ENCODE data around the gene NOX5. TPM values are rescaled to one million over a fixed set of nuclear protein-coding genes. Genes with fewer than 3 reads are reported as not detected.

The NOX5 gene
- total RNA-seq, 1 donor from 2014 or later, result not detected

DNA sequence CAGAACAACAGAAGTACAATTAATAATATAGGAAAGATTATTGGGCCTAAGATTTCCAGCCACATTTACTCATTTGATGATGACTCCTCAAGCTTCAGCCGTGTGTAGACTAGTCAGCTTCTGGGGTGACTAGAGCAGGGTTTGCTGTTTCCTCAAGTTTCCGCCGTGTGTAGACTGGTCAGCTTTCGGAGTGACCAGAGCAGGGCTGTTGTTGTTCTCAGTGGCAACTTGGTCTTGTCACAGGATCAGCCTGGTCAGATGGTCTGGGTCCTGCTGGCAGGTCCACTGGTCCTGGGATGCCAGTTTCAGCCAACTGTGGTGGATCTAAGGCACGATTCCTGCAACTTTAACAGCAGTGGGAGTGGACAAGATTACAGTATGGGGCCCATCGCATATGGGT lies 21.8 kb upstream of the NOX5 start:
- Mint-ChIP-seq H3K36me3 (ENCODE audit: insufficient read depth) (no peaks in the 10 kb centered on the region), H3K9me3 (ENCODE audit: low read depth) (no peaks in the 10 kb centered on the region), H3K4me1 (ENCODE audit: low read depth) (peaks cover 12% of the 10 kb centered on the region), H3K27ac (no peak overlapping the region), H3K27me3 (peaks cover 6% of the 10 kb centered on the region), H3K4me3 (ENCODE audit: low read depth) (no peak overlapping the region)
- TF ChIP-seq, protein P1, sequence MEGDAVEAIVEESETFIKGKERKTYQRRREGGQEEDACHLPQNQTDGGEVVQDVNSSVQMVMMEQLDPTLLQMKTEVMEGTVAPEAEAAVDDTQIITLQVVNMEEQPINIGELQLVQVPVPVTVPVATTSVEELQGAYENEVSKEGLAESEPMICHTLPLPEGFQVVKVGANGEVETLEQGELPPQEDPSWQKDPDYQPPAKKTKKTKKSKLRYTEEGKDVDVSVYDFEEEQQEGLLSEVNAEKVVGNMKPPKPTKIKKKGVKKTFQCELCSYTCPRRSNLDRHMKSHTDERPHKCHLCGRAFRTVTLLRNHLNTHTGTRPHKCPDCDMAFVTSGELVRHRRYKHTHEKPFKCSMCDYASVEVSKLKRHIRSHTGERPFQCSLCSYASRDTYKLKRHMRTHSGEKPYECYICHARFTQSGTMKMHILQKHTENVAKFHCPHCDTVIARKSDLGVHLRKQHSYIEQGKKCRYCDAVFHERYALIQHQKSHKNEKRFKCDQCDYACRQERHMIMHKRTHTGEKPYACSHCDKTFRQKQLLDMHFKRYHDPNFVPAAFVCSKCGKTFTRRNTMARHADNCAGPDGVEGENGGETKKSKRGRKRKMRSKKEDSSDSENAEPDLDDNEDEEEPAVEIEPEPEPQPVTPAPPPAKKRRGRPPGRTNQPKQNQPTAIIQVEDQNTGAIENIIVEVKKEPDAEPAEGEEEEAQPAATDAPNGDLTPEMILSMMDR (IDR thresholded peaks at IDR 0.05; ENCODE audit: unreplicated experiment), result no peak
- no peak for DNase-seq (ENCODE audit: low spot score, unreplicated experiment)

GRCh38 chr15:68993276-68993675 lies 21.2 kb upstream of the NOX5 start:
- no peak for DNase-seq (ENCODE audit: low spot score, unreplicated experiment)
- no peak overlapping the region for H3K4me3 Mint-ChIP-seq (ENCODE audit: low read depth)
- no peak overlapping the region for H3K27ac Mint-ChIP-seq
- TF ChIP-seq, protein P1 (IDR thresholded peaks at IDR 0.05; ENCODE audit: unreplicated experiment), result no peak
- H3K27me3 Mint-ChIP-seq, result peaks cover 9% of the 10 kb centered on the region
- no peaks in the 10 kb centered on the region for H3K36me3 Mint-ChIP-seq (ENCODE audit: insufficient read depth)
- H3K9me3 Mint-ChIP-seq (ENCODE audit: low read depth), result no peaks in the 10 kb centered on the region
- peaks cover 12% of the 10 kb centered on the region for H3K4me1 Mint-ChIP-seq (ENCODE audit: low read depth)

DNA sequence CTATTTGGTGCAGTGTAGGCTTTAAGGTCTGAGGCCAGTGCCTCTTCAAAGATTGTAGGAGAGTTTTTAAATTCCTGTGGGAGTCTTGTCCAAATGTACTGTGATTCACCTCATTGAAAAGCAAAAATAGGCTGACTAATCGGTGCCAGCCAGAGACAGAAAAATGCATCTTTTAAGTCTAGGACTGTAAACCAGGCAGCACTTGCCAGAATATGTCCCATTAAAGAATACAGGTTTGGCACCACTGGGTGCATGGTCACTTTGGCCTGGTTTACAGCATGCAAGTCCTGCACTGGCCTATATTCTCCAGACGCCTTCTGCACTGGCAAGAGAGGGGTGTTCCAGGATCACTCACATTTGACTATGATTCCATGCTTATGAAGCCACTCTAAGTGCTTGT lies 20.3 kb upstream of the NOX5 start:
- H3K36me3 Mint-ChIP-seq (ENCODE audit: insufficient read depth), result no peaks in the 10 kb centered on the region
- H3K27ac Mint-ChIP-seq, result no peak overlapping the region
- no peak for DNase-seq (ENCODE audit: low spot score, unreplicated experiment)
- TF ChIP-seq, protein P1 (IDR thresholded peaks at IDR 0.05; ENCODE audit: unreplicated experiment), result no peak
- peaks cover 12% of the 10 kb centered on the region for H3K4me1 Mint-ChIP-seq (ENCODE audit: low read depth)
- H3K9me3 Mint-ChIP-seq (ENCODE audit: low read depth), result no peaks in the 10 kb centered on the region
- peaks cover 10% of the 10 kb centered on the region for H3K27me3 Mint-ChIP-seq
- no peak overlapping the region for H3K4me3 Mint-ChIP-seq (ENCODE audit: low read depth)

- no peak for DNase-seq (ENCODE audit: low spot score, unreplicated experiment)
- Mint-ChIP-seq H3K9me3 (ENCODE audit: low read depth) (no peaks in the 10 kb centered on the region), H3K4me1 (ENCODE audit: low read depth) (peaks cover 12% of the 10 kb centered on the region), H3K27ac (no peak overlapping the region), H3K36me3 (ENCODE audit: insufficient read depth) (no peaks in the 10 kb centered on the region), H3K4me3 (ENCODE audit: low read depth) (no peak overlapping the region), H3K27me3 (peaks cover 13% of the 10 kb centered on the region)
- TF ChIP-seq, protein P1 (IDR thresholded peaks at IDR 0.05; ENCODE audit: unreplicated experiment), result no peak
Observed at GRCh38 chr15:68994981-68995761, 19.3 kb upstream of the NOX5 start.

- Mint-ChIP-seq H3K36me3 (ENCODE audit: insufficient read depth) (no peaks in the 10 kb centered on the region), H3K4me3 (ENCODE audit: low read depth) (no peak overlapping the region), H3K9me3 (ENCODE audit: low read depth) (no peaks in the 10 kb centered on the region), H3K27me3 (peaks cover 8% of the 10 kb centered on the region), H3K27ac (no peak overlapping the region), H3K4me1 (ENCODE audit: low read depth) (no peaks in the 10 kb centered on the region)
- DNase-seq (ENCODE audit: low spot score, unreplicated experiment), result no peak
- TF ChIP-seq, protein P1 (IDR thresholded peaks at IDR 0.05; ENCODE audit: unreplicated experiment), result no peak
Observed at GRCh38 chr15:68997050-68997449, 17.4 kb upstream of the NOX5 start.
